Hematopoietic multipotent progenitor cell treated with erythropoietin and hydrocortisone succinate and interleukin-3 and kit ligand, for 15 days (in vitro differentiated cells): ENCODE data around the gene STMND1.

Source experiments
- DNase-seq: peaks from one replicate; pipeline ENCODE4 v3.0.0-alpha.2; 2015; ENCODE audit warnings: low spot score

Gene STMND1

DNA sequence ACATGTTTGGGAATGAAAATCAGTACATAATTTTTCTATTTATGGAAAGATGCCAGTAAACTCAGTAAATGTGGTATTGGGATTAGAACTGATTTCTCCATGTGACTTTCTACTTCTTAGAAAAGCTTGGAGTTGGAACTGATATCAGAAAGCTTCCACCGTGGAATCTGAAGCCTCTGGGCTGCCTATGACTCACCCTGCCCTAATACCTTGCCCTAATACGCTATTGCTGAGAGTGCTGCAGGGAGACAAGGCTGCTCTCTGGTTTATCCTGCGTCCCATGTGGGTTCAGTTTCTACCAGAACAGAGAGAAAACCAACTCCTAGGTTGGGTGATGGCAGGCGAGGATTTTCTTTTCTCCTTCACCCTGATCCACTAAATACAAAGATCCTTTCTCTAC lies 3.3 kb upstream of the STMND1 start:
- DNase-seq = no peak

DNA sequence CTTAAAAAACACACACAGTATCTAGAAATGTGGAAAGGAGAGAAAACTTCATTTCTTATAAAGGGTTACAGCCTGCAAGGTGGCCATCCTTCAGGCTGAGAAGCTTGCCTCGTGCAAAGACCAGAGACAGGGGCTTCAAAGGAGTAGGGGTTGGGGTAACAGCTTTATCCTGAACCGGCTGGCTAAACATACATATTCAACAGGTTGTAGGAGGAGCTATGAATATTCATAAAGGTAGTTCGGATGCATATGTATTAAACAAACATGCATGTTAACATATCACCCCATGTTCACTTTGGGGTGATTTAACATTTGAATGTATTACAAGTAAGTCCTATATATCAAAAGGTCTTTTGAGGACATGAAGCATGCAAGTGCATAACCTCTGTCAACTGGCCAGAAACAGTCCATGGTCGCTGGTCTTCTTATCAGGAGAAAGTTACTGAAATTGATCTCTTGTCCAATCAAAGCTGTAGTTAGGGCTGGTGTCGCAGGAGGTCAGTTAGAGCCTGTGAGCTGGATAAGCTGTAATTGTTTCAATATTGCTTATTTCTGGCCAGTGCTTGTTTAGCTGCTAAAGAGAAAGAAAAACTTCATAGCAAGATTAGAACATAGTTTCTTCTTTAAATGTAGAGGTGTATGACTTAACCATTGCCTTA lies 2.3 kb upstream of the STMND1 start:
- DNase-seq = no peak

DNA sequence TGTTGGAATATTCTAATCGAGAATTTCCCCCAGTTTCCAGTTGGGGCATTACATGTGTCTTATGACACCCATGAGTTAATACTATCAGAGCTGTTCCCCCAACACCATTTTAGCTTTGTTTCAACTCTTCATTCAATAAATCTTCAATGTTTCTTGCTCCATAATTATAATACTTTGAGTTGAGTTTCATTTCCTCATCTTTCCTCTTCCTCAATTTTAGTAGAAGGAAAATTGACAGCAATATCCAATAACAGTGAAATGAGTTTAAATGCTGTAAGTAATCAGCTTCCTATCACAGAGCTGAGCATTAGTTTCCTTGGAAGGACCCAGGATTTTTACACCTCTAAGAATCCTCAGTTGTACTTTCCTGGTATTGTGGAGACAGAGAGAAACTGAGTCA lies 1.0 kb upstream of the STMND1 start:
- DNase-seq = no peak

DNA sequence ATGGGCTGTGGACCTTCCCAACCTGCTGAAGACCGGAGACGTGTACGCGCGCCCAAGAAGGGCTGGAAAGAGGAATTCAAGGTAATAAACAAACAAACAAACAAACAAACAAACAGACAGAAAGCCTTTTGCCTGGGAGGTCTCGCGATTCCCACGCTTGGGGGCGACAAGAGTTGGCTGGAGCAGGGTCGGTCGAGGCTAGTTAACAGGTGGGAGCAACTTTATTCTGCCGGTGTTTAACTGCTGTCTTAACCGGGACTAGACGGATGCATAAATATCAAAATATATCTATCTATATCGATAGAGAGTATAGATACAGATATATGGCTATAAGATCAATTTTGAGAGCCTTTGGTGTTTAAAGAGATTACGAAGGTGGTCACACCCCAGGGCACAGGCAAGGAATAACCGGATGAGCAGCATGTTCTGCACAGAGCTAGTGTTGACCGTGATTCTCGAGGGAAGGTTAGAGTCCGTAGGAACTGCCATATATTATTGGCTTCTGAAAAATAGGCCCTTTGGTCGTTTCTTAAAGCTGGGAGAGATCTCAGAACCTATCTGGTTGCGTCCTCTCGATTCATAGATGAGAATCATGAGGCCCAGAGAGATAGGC lies 514 bp downstream of the STMND1 start:
- DNase-seq = no peak

DNA sequence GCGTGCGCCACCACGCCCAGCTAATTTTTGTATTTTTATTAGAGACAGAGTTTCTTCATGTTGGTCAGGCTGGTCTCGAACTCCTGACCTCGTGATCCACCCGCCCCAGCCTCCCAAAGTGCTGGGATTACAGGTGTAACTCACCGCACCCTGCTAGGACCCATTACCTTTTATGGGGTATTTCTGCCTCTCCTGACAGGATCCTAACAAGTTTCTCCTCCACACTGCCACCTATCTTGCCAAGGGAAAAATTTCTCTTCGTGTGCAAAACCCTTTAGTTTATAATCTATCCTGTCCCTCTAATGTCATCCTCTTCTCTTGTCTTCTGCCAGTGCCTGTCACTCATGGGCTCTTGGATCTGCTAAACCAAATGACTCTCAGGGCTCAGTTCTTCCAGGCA lies 1.9 kb downstream of the STMND1 start:
- no peak for DNase-seq

DNA sequence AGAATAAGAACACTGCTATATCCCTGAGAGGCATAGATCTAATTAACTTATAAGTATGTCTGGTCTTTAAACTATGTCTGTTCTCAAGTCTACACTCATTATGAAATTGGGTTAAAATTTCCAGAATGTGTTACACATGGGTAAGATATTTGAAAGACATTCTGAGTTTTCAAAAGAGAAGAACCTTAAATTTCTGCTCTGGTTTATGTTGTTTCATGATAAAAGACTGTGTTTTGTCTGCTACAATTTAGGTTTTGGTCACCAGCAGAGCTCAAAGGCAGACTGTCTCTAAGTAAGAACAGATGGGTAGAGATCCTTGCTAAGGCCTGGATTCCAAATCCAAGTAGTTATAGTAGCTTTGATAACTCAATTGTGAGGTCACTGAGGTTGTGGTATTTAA lies 6.0 kb downstream of the STMND1 start:
- DNase-seq = no peak

DNA sequence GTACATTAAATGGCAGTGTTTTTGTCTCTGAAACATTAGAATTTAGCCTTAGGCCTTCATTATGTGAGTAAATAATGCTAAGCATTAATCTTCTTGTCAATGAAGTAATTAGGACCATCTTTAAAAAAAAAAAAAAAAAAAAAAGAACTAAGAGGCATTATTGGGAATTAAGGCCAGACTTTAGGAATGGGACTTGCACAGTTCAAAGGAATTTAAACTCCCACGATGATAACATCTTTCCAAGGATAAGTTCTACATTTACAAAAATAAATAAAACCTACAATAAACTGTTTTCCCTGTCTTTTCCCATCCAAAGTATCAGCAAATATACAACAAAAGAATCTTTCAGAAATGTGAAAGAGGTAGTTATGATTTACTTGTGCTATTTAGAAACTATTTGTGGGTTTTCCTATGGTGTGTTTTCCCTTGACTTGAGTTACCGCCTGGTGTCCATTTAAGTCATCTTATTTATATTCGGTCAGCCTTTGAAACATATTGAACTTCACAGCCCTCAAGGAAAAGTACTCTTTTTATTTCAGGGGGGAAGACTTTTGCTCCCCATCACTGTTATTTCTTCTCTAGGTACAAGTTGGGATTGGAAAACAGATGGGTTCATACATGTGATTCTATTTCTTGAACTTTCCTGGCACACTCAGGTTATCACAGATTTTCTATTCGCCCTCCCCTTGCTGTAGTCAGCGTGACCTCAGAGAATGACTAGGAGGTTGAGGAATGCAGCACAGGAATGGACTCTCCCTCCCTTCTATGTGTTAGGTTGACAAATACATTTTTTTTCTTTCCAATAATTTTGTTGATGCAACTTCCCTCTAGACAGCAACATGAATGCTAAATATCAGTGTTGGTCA lies 13.6 kb downstream of the STMND1 start:
- DNase-seq = no peak

DNA sequence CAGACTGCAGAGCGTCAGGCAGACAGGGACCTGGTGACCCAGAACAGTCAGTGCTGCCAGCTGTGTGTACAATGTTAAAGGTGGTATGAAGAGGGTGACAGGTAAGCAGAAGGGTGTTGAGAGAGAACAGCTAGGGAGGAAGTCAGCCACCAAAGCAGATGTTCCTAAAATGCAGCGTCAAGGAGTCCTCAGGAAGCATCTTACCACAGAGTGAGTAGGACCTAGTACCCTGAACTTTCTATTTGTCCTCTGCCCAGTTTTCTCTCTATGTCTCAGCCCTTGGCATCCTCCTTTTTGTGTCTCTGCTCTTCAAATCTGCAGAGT lies 14.2 kb downstream of the STMND1 start:
- no peak for DNase-seq

DNA sequence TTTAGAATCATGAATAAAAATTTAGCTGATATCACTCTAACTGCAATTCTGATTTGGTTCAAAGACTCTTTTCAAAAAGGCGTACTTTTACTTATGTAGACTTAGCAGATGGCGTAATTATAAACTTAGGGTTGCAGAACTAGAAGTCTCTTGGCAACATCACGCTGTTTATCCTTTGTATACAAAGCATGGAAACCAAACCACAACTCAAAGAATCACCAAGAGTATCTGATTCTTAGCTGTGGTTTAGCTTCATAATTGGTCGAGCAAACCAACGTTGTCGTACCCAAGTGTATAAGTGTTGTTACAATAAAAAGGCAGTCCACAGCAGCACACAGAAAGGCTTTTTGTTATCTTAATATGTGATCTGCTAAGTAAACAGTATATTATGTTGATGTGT lies 18.2 kb downstream of the STMND1 start:
- DNase-seq = no peak

DNA sequence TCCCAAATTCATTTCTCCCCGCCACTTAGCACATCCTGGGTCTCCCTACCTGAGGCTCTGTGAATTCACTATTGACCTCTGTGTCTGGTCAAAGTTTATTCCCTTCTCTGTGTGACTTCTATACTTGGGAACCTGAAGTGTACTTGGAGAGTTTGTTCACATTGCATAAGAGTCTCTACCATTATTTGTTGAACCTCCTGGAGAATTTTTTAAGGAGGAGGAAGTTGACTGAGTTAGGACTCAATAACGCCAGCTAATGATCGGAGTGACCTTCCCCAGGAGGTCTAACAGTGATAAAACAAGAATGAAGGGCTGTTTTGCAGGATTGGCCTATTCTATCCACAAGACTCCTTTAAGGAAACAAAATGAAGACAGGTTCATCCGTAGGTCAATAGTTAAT lies 23.6 kb downstream of the STMND1 start:
- DNase-seq = no peak

DNA sequence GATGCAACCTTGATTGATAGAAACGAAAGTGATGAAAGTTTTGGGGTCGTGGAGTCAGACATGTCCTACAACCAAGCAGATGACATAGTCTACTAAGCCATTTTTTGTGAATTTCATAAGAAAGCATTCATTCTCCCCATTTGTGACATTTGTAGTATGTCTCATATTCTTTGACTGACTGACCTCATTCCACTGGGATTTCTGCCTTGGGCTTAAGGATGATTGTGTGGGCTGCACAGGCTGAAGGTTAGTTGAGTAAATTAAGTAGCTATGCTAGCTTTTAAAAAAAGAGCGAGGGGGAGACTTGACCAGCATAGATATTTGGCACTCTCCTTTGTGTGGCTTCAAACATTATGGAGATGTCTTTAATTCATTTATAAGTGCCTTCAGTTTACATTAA lies 28.9 kb downstream of the STMND1 start:
- no peak for DNase-seq

DNA sequence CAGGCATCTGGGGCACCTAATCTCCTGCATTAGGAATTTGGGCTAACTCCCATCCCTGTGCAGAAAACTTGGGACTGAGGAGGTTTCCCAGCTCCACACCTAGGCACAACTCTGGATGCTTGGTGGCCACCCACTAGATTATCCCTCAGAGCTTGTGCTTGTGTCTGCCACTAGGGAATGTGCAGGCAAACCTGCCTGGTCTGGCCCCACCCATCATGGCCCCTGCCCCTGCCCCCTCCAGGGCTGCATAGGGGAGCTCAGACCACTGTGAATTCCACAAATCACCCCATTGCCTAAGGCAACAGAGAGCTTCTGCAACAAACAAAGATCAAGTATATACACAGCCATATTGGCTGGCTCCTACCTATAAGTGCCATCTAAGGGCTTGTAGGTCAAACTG lies 31.1 kb downstream of the STMND1 start:
- no peak for DNase-seq

DNA sequence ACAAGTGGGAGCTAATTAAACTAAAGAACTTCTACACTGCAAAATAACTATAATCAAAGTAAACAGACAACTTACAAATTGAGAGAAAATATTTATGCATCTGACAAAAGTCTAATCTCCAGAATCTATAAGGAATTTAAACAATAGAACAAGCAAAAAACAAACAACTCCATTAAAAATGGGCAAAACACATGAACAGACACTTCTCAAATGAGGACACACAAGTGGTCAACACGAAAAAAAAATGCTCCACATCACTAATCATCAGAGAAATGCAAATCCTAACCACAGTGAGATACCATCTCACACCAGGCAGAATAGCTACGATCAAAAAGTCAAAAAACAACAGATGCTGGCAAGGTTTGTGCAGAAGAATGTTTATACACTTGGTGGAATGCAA lies 36.2 kb downstream of the STMND1 start:
- no peak for DNase-seq

DNA sequence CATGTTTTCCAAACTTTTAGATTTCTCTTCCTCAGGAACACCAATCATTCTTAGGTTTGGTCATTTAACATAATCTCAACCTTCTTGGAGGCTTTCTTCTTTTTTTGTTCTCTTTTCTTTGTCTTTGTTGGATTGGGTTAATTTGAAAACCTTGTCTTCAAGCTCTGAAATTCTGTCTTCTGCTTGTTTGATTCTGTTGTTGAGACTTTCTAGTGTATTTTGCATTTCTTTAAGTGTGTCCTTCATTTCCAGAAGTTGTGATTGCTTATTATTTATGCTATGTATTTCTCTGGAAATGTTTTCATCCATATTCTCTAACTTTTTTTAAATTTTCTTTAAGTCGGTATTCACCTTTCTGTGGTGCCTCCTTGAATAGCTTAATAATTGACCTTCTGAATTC lies 42.2 kb downstream of the STMND1 start:
- DNase-seq = no peak

DNA sequence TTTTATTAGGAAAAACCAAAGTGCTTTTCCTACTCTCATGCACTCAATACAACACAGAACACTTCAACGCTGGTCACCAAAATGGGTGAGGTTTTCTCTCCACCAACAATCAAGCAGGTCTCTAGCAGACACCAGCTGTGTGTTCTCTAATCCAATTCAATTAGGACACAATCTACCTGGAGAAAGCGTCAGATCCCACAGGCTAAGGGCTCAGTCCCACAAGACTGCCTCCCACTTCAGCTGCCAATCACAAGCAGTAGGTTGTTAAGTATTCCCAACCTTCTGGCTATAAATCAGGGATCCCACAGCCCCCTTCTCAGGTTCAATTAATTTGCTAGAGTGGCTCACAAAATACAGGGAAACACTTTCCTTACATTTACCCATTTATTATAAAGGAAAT lies 47.7 kb downstream of the STMND1 start:
- DNase-seq = no peak

DNA sequence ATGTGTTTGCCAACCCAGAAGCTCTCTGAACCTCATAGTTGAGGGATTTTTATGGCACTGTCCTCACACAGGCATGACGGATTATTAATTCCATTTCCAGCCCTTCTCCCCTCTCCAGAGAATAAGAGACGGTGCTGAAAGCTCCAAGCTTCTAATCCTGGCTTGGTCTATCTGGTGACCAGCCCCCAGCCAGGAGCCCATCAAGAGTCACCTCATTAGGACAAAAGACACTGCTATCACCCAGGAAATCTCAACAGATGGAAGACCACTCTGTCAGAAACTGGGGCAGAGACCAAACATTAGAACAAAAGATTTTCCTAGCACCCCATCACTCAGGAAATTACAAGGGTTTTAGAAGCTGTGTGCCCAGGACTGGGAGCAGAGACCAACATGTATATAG lies 48.2 kb downstream of the STMND1 start:
- no peak for DNase-seq

DNA sequence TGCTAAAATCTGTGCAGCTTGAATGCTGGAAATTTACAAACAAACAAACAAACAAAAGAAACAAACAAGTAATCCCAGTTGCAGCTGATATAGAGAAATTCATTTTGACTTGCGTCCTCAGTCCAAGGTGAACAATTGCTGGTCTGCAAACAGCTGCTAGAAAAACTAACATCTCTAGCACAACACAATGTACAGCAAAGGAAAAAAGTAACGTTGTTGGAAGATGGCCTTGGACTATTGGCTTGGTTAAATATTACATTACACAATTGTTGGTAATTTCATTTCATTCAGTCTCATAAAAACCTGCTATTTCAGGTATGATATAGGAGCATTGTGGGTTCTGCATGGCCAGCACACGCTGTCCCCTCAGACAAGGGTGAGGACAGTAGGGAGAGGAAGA lies 50.0 kb downstream of the STMND1 start:
- no peak for DNase-seq

DNA sequence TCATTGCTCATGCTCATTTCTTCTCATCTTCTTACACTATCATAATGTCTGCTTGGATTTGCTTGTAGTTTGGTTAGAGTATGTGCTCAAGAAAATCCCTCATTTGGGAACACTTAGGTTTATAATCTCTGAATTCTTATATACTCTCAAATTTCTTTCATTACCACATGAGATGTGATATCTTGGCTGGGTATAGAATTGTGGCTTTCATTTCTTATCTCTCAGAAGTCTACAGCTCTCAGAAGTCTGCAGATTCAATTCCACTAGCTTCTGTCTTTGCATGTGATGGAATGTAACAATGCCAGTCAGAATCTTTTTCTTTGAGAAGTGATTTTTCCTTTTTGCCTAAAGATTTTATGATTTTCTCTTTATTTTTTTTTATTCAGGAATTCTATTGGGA lies 50.9 kb downstream of the STMND1 start:
- no peak for DNase-seq

DNA sequence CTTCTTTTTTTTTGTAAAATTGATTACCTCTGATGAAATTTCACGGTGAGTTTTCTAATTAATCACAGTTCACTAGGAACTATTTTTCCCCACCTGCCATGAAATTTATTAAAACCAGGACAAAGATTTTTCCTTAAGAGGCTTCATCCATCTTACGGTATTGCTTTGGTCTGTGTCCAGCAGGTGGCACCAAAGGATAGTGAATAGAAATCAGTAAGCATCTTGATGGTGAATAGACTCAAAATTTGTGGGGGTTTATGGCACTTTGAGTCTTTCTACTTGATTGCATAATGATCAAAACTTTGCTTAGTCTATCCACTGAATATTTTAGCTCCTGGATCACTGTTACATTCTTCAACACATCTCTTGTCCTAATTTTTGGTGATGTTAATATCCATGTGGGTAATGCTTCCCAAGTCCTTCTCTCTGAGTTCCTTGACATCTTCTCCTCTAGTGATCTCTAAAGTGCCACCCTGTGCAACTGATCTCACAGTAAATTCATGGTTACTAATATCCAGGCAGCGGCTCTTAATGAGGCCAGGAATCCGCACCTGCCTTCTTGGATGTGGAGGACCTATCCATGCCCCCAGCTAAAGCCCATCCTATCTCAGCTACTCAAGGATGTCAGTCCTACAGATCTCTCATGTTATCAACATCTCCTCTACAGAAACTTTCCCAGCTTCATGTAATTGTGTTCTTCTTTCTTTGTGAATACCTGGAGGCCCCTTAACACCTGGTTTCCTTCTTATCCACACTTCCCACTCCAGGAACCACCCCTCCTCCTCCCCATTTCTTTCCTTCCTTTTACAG lies 54.5 kb downstream of the STMND1 start:
- DNase-seq = peak; percentile 60

DNA sequence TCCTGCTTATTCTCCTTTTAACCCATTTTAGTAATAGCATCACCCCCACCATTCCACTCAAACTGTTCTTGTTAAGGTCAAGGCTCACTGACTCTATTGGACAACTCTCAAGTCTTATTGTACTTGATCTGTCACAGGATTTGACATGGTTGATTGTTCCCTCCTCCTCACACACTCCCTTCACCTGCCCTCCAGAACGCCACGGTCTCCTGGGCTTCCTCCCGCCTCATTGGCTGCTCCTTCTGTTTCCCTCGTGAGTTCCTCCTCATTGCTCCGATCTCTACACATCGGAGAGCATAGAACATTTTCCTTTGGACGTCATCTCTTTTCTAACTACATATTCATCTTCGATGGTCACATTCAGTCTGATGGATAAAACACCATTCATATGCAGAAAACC lies 55.1 kb downstream of the STMND1 start:
- DNase-seq = no peak

DNA sequence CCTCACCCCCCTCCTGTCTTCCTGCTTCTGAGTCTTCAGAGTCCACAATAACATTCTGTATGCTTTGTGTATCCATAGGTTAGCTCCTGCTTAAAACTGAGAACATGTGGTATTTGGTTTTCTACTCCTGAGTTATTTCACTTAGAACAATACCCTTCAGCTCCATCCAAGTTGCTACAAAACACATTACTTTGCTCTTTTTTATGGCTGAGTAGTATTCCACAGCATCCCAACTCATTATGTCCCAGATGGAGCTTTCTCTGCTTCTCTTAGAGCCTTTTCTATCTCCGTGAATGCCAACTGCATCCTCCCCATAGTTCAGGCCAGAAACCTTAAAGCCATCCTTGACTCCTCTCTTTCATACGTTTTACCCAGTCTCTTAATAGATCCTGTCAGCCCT lies 55.8 kb downstream of the STMND1 start:
- no peak for DNase-seq

DNA sequence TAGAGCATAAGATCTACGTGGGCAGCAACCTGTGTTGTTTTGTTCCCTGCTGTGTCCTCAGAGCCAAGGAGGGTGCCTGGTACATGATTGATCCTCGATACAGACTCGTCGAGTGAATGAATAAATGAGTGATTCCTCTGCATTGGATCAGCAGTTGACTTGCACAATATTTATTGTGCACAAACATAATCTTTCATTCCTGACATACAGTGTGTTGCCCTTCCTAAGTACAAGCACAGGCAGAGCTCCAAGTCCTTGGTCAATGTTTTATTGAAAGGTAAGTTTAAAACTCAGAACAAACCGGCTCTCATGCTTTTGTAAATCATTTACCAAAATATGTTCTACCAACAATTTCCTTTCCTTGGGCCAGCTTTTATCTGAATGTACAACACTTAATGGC lies 57.4 kb downstream of the STMND1 start:
- no peak for DNase-seq

DNA sequence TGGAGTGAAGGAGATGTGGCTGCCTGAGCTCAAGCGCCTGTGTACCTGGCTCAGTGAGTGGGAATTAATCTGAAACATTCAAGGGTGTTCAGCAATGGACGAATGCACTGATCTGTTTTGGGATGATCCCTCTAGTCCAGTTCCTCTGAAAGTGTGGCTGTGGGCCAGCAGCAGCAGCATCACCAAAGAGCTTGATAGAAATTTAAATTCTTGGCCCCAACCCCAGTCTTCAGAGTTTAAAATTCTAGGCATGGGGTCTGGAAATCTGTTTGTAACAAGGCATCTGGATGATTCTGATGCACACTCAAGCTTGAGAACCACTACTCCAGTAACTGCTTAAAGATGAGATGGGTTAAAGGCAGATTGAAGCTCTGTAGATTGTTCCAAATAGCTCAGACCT lies 59.2 kb downstream of the STMND1 start:
- DNase-seq = no peak
